ENCODE results near the gene PALB2. TPM values are rescaled to one million over a fixed set of nuclear protein-coding genes. Genes with fewer than 3 reads are reported as not detected.
"Not testable (repeated sequence)": the region's sequence is repeated elsewhere in the genome, so short reads cannot be mapped to it uniquely, and the experiment has no call there.

Gene PALB2
- total and polyA plus RNA-seq, 10 of the 15 experiments (the other 5 are each of a cell fraction or from before 2014, with no cell fraction given) = 9.2 to 24.6 (median 17.6) TPM

- Histone ChIP-seq H3K4me3 (no peak overlapping the region), H2AFZ (ENCODE audit: control insufficient read depth, low read depth, low read length) (no peak overlapping the region), H3K36me3 (ENCODE audit: control insufficient read depth in 2 of 2, insufficient read depth in 2 of 2, low read length in 1 of 2) (peaks cover 2 to 7% of the 10 kb centered on the region in 2 experiments; a peak in 2 of 4 replicates), H3K9me3 (replicated peaks; ENCODE audit: control insufficient read depth, insufficient read depth, low read length) (no peaks in the 10 kb centered on the region), H3K27ac (ENCODE audit: control insufficient read depth, insufficient read depth) (no peak overlapping the region), H3K4me1 (ENCODE audit: control insufficient read depth, insufficient read depth, low read length) (no peaks in the 10 kb centered on the region; the same call in 1 of the 2 replicates), H3K79me2 (ENCODE audit: control insufficient read depth, insufficient read depth, low read length) (peaks cover 4% of the 10 kb centered on the region), H3K9ac (ENCODE audit: control insufficient read depth, insufficient read depth, low read length) (no peak overlapping the region), H3K27me3 (replicated peaks in 1 of 2; ENCODE audit: control insufficient read depth in 2 of 2, insufficient read depth in 2 of 2, low read length in 1 of 2) (no peaks in the 10 kb centered on the region), H4K20me1 (ENCODE audit: control insufficient read depth, insufficient read depth) (no peaks in the 10 kb centered on the region), H3K4me2 (ENCODE audit: control insufficient read depth, insufficient read depth) (no peak overlapping the region)
- FAIRE-seq (no peak), DNase-seq (ENCODE audit: low read depth, low spot score) (no peak), ATAC-seq (no peak)
- no TSS peak for BruUV-seq (replicated peaks)
- RAD21 ChIA-PET (ENCODE audit: unreplicated experiment) = no interaction called here
- CTCF ChIA-PET = interaction anchor here (0.8 kb wide), 1 partner anchor 14 kb away, joined by 3 read pairs; no protein-coding TSS in a partner anchor
- POLR2A ChIA-PET = no interaction called here
- in situ Hi-C loops (cut with MboI) = loop anchor here (5.0 kb wide), 1 partner anchor 32 kb away; no protein-coding TSS in a partner anchor
- no peak for TF ChIP-seq LARP7 (IDR thresholded peaks at IDR 0.05)
- no peak for TF ChIP-seq BHLHE40 (IDR thresholded peaks at IDR 0.05; ENCODE audit: borderline replicate concordance in 1 of 2, low read depth in 2 of 2, low read length in 1 of 2)
- no peak for TF ChIP-seq CHD2 (IDR thresholded peaks at IDR 0.05; ENCODE audit: borderline replicate concordance, low read depth, low read length)
- TF ChIP-seq BMI1 (IDR thresholded peaks at IDR 0.05; ENCODE audit: borderline replicate concordance) = no peak
- TF ChIP-seq ELK1 (IDR thresholded peaks at IDR 0.05; ENCODE audit: low read depth, low read length) = no peak
- TF ChIP-seq SPI1 (IDR thresholded peaks at IDR 0.05; ENCODE audit: borderline replicate concordance, insufficient read depth, low read depth, low read length) = no peak
- TF ChIP-seq E4F1 (IDR thresholded peaks at IDR 0.05; ENCODE audit: borderline replicate concordance, partially characterized antibody) = no peak
- TF ChIP-seq JUND (IDR thresholded peaks at IDR 0.05; ENCODE audit: low read depth, low read length) = no peak
- WGBS (ENCODE audit: insufficient coverage, insufficient replicate concordance, low lambda C conversion rate, missing lambda C conversion rate) = 97% methylated on average over 4 of the region's 4 CpGs
- SMC1A ChIA-PET (ENCODE audit: uncharacterized antibody, unreplicated experiment) = no interaction called here
- intact Hi-C loops (cut with micrococcal nuclease; ENCODE audit: unreplicated experiment) = no loop called here
Measured at GRCh38 chr16:23634461-23635036, 6.6 kb downstream of the PALB2 start.

- POLR2A ChIA-PET; H3K36me3 ChIP-seq (ENCODE audit: control insufficient read depth in 2 of 2, insufficient read depth in 2 of 2, low read length in 1 of 2); H3K4me2 ChIP-seq (ENCODE audit: control insufficient read depth, insufficient read depth); DNase-seq (ENCODE audit: low read depth, low spot score); CTCF ChIA-PET; FAIRE-seq; H3K4me1 ChIP-seq (ENCODE audit: control insufficient read depth, insufficient read depth, low read length); ATAC-seq; H3K27ac ChIP-seq (ENCODE audit: control insufficient read depth, insufficient read depth); H3K9me3 ChIP-seq (replicated peaks; ENCODE audit: control insufficient read depth, insufficient read depth, low read length); H4K20me1 ChIP-seq (ENCODE audit: control insufficient read depth, insufficient read depth); H3K9ac ChIP-seq (ENCODE audit: control insufficient read depth, insufficient read depth, low read length); H3K4me3 ChIP-seq; RAD21 ChIA-PET (ENCODE audit: unreplicated experiment); in situ Hi-C loops (cut with MboI); H3K79me2 ChIP-seq (ENCODE audit: control insufficient read depth, insufficient read depth, low read length); intact Hi-C loops (cut with micrococcal nuclease; ENCODE audit: unreplicated experiment); BruUV-seq (replicated peaks); SMC1A ChIA-PET (ENCODE audit: uncharacterized antibody, unreplicated experiment); H3K27me3 ChIP-seq (replicated peaks in 1 of 2; ENCODE audit: control insufficient read depth in 2 of 2, insufficient read depth in 2 of 2, low read length in 1 of 2); H2AFZ ChIP-seq (ENCODE audit: control insufficient read depth, low read depth, low read length): not testable (repeated sequence)
- WGBS (ENCODE audit: insufficient coverage, insufficient replicate concordance, low lambda C conversion rate, missing lambda C conversion rate) = 98% methylated on average over 3 of the region's 3 CpGs
Measured at GRCh38 chr16:23631874-23632273, 9.2 kb downstream of the PALB2 start.
